Neuronal stem cell (in vitro differentiated cells): ENCODE results near the gene PHYHD1.
A peak's percentile ranks its signal among the peaks of the same experiment; 100 is the strongest.

Experiments used
- DNase-seq: peaks from one replicate; pipeline ENCODE4 v3.0.0-alpha.2; 2013; ENCODE audit warnings: low spot score
- H2AFZ ChIP-seq: one replicate; pipeline ENCODE4 v1.6.1; 2013; ENCODE audit warnings: mild to moderate bottlenecking, low read length, inconsistent platforms
- H2AK5ac ChIP-seq: 2 replicates; pipeline ENCODE4 v1.6.1; 2013; ENCODE audit warnings: low read depth, mild to moderate bottlenecking, inconsistent platforms, low read length, moderate library complexity, mixed read lengths
- H2BK120ac ChIP-seq: 2 replicates; pipeline ENCODE4 v1.6.1; 2013; ENCODE audit warnings: low read depth, mild to moderate bottlenecking, inconsistent platforms, low read length, moderate library complexity, mixed read lengths
- H2BK12ac ChIP-seq: one replicate; pipeline ENCODE4 v1.6.1; 2013; ENCODE audit warnings: low read length, inconsistent platforms
- H2BK15ac ChIP-seq: 2 replicates; pipeline ENCODE4 v1.6.1; 2013; ENCODE audit warnings: mild to moderate bottlenecking, low read length, inconsistent platforms, mixed read lengths
- H2BK5ac ChIP-seq: one replicate; pipeline ENCODE4 v1.6.1; 2013; ENCODE audit warnings: inconsistent platforms, mild to moderate bottlenecking, low read length, moderate library complexity
- H3K14ac ChIP-seq: one replicate; pipeline ENCODE4 v1.6.1; 2013; ENCODE audit warnings: low read length, inconsistent platforms
- H3K18ac ChIP-seq: 2 replicates; pipeline ENCODE4 v1.6.1; 2013; ENCODE audit warnings: low read length, inconsistent platforms
- H3K23ac ChIP-seq: 2 replicates; pipeline ENCODE4 v1.6.1; 2013; ENCODE audit warnings: low read depth, mild to moderate bottlenecking, mixed read lengths, low read length, inconsistent platforms; ENCODE audit not compliant: poor library complexity
- H3K27ac ChIP-seq: replicated peaks from 3 replicates; pipeline ENCODE4 v1.5.1; 2013; ENCODE audit warnings: low read length, inconsistent platforms
- H3K27me3 ChIP-seq, 3 experiments: 2 replicates each; pipeline ENCODE4 v1.6.1; 2013; ENCODE audit warnings: low read length in 3 of 3, mild to moderate bottlenecking in 2 of 3, inconsistent platforms in 1 of 3, low read depth in 1 of 3, mixed read lengths in 1 of 3, moderate library complexity in 1 of 3; ENCODE audit not compliant: control insufficient read depth in 3 of 3, insufficient read depth in 3 of 3
- H3K36me3 ChIP-seq, 2 donors: replicated peaks in 1 of 2; 2 replicates each; pipeline ENCODE4 v1.6.1; 2013; ENCODE audit warnings: low read length in 2 of 2; ENCODE audit not compliant: control insufficient read depth in 2 of 2, insufficient read depth in 2 of 2
- H3K4ac ChIP-seq: 2 replicates; pipeline ENCODE4 v1.6.1; 2013; ENCODE audit warnings: inconsistent platforms, mild to moderate bottlenecking, low read length, moderate library complexity
- H3K4me1 ChIP-seq, 2 donors: 1 replicate in 1 of 2; 2 replicates in 1 of 2; pipeline ENCODE4 v1.6.1; 2013; ENCODE audit warnings: low read length in 2 of 2, low read depth in 1 of 2; ENCODE audit not compliant: control insufficient read depth in 2 of 2, insufficient read depth in 1 of 2
- H3K4me2 ChIP-seq: one replicate; pipeline ENCODE4 v1.6.1; 2013; ENCODE audit warnings: mild to moderate bottlenecking, low read length, inconsistent platforms; ENCODE audit not compliant: insufficient read depth, poor library complexity, severe bottlenecking
- H3K4me3 ChIP-seq, 2 donors: 2 replicates each; pipeline ENCODE4 v1.5.1; 2013; ENCODE audit warnings: low read length in 2 of 2, mild to moderate bottlenecking in 2 of 2, inconsistent platforms in 1 of 2, moderate library complexity in 1 of 2
- H3K79me1 ChIP-seq: one replicate; pipeline ENCODE4 v1.6.1; 2013; ENCODE audit warnings: low read depth, mild to moderate bottlenecking, inconsistent platforms, low read length, moderate library complexity
- H3K9ac ChIP-seq: one replicate; pipeline ENCODE4 v1.6.1; 2013; ENCODE audit warnings: mild to moderate bottlenecking, low read depth, low read length, inconsistent platforms; ENCODE audit not compliant: poor library complexity
- H3K9me3 ChIP-seq, 2 donors: replicated peaks in 1 of 2; 2 replicates each; pipeline versions ENCODE3 to v1.6.1; 2013; ENCODE audit warnings: low read length in 2 of 2, mild to moderate bottlenecking in 2 of 2, inconsistent platforms in 1 of 2, low read depth in 1 of 2, mixed read lengths in 1 of 2, moderate library complexity in 1 of 2; ENCODE audit not compliant: control insufficient read depth in 2 of 2, insufficient read depth in 1 of 2
- H4K8ac ChIP-seq: one replicate; pipeline ENCODE4 v1.6.1; 2013; ENCODE audit warnings: low read depth, mild to moderate bottlenecking, inconsistent platforms, low read length, moderate library complexity
- H4K91ac ChIP-seq: one replicate; pipeline ENCODE4 v1.6.1; 2013; ENCODE audit warnings: low read length, low read depth, mild to moderate bottlenecking, inconsistent platforms; ENCODE audit not compliant: poor library complexity
- WGBS, 2 donors: extraction: QIAGEN DNeasy Blood & Tissue Kit; methylation state at CpG; one replicate each; pipeline ENCODE4 v1.1.7; 2013; ENCODE audit warnings: missing lambda C conversion rate in 2 of 2, mixed read lengths in 1 of 2; ENCODE audit not compliant: insufficient read length in 2 of 2, insufficient replicate concordance in 1 of 2; ENCODE audit errors: extremely low coverage in 2 of 2; 5-methylcytosine and 5-hydroxymethylcytosine counted together

The PHYHD1 gene

GRCh38 chr9:128927731-128928411 is 7.1 kb downstream of the PHYHD1 start:
- WGBS, 2 donors, result no CpG with 5 or more reads among the region's 10 CpGs
- Histone ChIP-seq H3K18ac (no peak overlapping the region), H3K23ac (no peak overlapping the region), H3K9me3 (no peaks in the 10 kb centered on the region), H2BK15ac (no peak overlapping the region), H2AK5ac (no peak overlapping the region), H3K79me1 (no peaks in the 10 kb centered on the region), H3K4ac (no peak overlapping the region), H4K8ac (no peak overlapping the region), H3K4me1 (no peaks in the 10 kb centered on the region), H3K27me3 (no peaks in the 10 kb centered on the region), H4K91ac (no peak overlapping the region), H2BK12ac (no peak overlapping the region), H2AFZ (peak overlapping the region; percentile 85), H3K4me3 (no peak overlapping the region), H3K9ac (no peak overlapping the region), H3K27ac (no peak overlapping the region), H3K4me2 (no peak overlapping the region), H2BK120ac (no peak overlapping the region), H2BK5ac (no peak overlapping the region), H3K14ac (no peak overlapping the region), H3K36me3 (no peaks in the 10 kb centered on the region)
- peak; percentile 64 for DNase-seq

GRCh38 chr9:128928624-128929023 is 7.8 kb downstream of the PHYHD1 start:
- Histone ChIP-seq H3K4me3 (no peak overlapping the region), H3K4ac (no peak overlapping the region), H3K23ac (no peak overlapping the region), H2BK12ac (no peak overlapping the region), H3K27ac (no peak overlapping the region), H2BK120ac (no peak overlapping the region), H3K4me1 (no peaks in the 10 kb centered on the region), H3K27me3 (no peaks in the 10 kb centered on the region), H2BK15ac (no peak overlapping the region), H2AK5ac (no peak overlapping the region), H3K4me2 (no peak overlapping the region), H2AFZ (peak overlapping the region; percentile 85), H2BK5ac (no peak overlapping the region), H3K9me3 (no peaks in the 10 kb centered on the region), H3K36me3 (no peaks in the 10 kb centered on the region), H3K14ac (no peak overlapping the region), H3K18ac (no peak overlapping the region), H4K91ac (no peak overlapping the region), H4K8ac (no peak overlapping the region), H3K9ac (no peak overlapping the region), H3K79me1 (no peaks in the 10 kb centered on the region)
- no peak for DNase-seq
- no CpG with 5 or more reads among the region's 2 CpGs for WGBS, 2 donors

- H2BK12ac ChIP-seq, result no peak overlapping the region
- H3K23ac ChIP-seq, result no peak overlapping the region
- no peak overlapping the region for H2AK5ac ChIP-seq
- WGBS, 2 donors, result no CpG with 5 or more reads among the region's 4 CpGs
- H2BK5ac ChIP-seq, result no peak overlapping the region
- DNase-seq, result no peak
- H3K18ac ChIP-seq, result no peak overlapping the region
- no peaks in the 10 kb centered on the region for H3K4me1 ChIP-seq
- H2BK15ac ChIP-seq, result no peak overlapping the region
- H3K79me1 ChIP-seq, result no peaks in the 10 kb centered on the region
- no peak overlapping the region for H3K14ac ChIP-seq
- H3K9me3 ChIP-seq, result no peaks in the 10 kb centered on the region
- no peaks in the 10 kb centered on the region for H3K27me3 ChIP-seq
- no peak overlapping the region for H4K91ac ChIP-seq
- H3K4me2 ChIP-seq, result no peak overlapping the region
- H3K27ac ChIP-seq, result no peak overlapping the region
- no peak overlapping the region for H3K9ac ChIP-seq
- no peak overlapping the region for H3K4ac ChIP-seq
- H4K8ac ChIP-seq, result no peak overlapping the region
- no peak overlapping the region for H2AFZ ChIP-seq
- H2BK120ac ChIP-seq, result no peak overlapping the region
- H3K36me3 ChIP-seq, result no peaks in the 10 kb centered on the region
- no peak overlapping the region for H3K4me3 ChIP-seq
Measured at GRCh38 chr9:128929560-128929959, 8.8 kb downstream of the PHYHD1 start.

- Histone ChIP-seq H2BK12ac (no peak overlapping the region), H3K27ac (no peak overlapping the region), H3K9me3 (no peaks in the 10 kb centered on the region), H3K9ac (no peak overlapping the region), H4K91ac (no peak overlapping the region), H2BK15ac (no peak overlapping the region), H2AFZ (peak overlapping the region; percentile 46), H2BK120ac (no peak overlapping the region), H3K4me2 (no peak overlapping the region), H3K4me3 (no peak overlapping the region), H3K23ac (no peak overlapping the region), H2BK5ac (no peak overlapping the region), H3K14ac (no peak overlapping the region), H4K8ac (no peak overlapping the region), H3K18ac (no peak overlapping the region), H3K4ac (no peak overlapping the region), H2AK5ac (no peak overlapping the region), H3K36me3 (no peaks in the 10 kb centered on the region), H3K27me3 (no peaks in the 10 kb centered on the region), H3K79me1 (peaks cover 2% of the 10 kb centered on the region), H3K4me1 (no peaks in the 10 kb centered on the region)
- WGBS, 2 donors, result no CpG with 5 or more reads among the region's 5 CpGs
- DNase-seq, result no peak
Measured at GRCh38 chr9:128933731-128934130, 12.9 kb downstream of the PHYHD1 start.
